Measurements from ENCODE around the gene TMEM232. TPM values are rescaled to one million over a fixed set of nuclear protein-coding genes. Genes with fewer than 3 reads are reported as not detected.
A peak's percentile ranks its signal among the peaks of the same experiment; 100 is the strongest.
"Not testable (repeated sequence)": the region's sequence is repeated elsewhere in the genome, so short reads cannot be mapped to it uniquely, and the experiment has no call there.

Gene TMEM232
- total RNA-seq, 4 donors from 2014 or later, result 1.2 to 3.8 (median 2.0) TPM

DNA sequence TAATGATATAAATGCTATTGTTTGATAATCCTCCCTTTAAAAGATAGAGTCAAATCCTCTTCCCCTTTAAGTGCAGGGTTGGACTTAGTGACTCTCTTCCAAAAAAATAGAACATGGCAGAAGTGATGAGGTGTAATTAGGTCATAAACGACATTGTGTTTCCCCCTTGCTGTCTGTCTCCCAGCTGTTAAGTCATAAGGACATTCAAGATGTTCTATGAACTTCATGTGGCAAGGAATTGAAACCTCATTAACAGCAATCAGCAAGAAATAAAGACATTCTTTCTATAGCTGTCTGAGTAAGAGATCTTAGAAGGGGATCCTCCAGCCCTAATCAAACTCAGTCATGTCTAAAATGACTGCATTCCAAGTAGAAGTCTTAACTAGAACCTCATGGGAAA is 9.1 kb upstream of the TMEM232 start:
- TF ChIP-seq POLR2A (IDR thresholded peaks at IDR 0.05; ENCODE audit: low read depth), result no peak
- TF ChIP-seq EP300 (IDR thresholded peaks at IDR 0.05), result no peak
- no peak for TF ChIP-seq CTCF (IDR thresholded peaks at IDR 0.05)
- no peak for TF ChIP-seq POLR2AphosphoS5 (IDR thresholded peaks at IDR 0.05)
- intact Hi-C loops (cut with DNase I), result no loop called here
- 40% methylated on average over 1 of the region's 1 CpG for WGBS
- DNase-seq (ENCODE audit: extremely low spot score), result no peak
- Histone ChIP-seq H3K36me3 (no peaks in the 10 kb centered on the region), H3K27me3 (no peaks in the 10 kb centered on the region), H3K4me3 (no peak overlapping the region), H3K27ac (replicated peaks in 1 of 4) (no peak overlapping the region), H3K4me1 (peaks cover 5 to 18% (median 16%) of the 10 kb centered on the region in 4 donors), H3K9me3 (no peaks in the 10 kb centered on the region)

DNA sequence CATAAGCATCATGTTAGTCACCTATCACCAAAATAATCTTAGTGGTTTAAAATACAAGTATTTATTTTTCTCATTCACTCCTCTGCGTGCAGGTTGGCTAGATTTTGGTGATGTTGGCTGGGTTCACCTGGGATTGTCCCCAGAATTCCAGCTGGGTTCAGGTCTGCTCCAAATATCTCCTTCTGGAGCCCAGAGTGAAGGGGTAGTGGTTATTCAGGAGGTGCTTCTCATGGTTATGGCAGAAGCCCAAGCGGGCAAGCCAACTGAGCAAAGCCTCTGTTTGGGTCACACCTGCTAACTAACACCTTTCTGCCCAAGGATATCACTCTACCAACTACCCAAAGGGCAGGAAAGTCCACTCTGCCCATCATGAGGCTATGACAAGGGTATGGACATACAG is 7.6 kb upstream of the TMEM232 start:
- WGBS, result 95% methylated on average over 2 of the region's 2 CpGs
- no peaks in the 10 kb centered on the region for H3K27me3 ChIP-seq
- H3K27ac ChIP-seq (replicated peaks in 1 of 4), result no peak overlapping the region
- no peaks in the 10 kb centered on the region for H3K36me3 ChIP-seq
- peaks cover 3 to 4% (median 4%) of the 10 kb centered on the region in 4 donors for H3K4me1 ChIP-seq
- no peak overlapping the region for H3K4me3 ChIP-seq
- no peak for TF ChIP-seq EP300 (IDR thresholded peaks at IDR 0.05)
- no peak for TF ChIP-seq POLR2A (IDR thresholded peaks at IDR 0.05; ENCODE audit: low read depth)
- TF ChIP-seq CTCF (IDR thresholded peaks at IDR 0.05), result no peak
- no peak for TF ChIP-seq POLR2AphosphoS5 (IDR thresholded peaks at IDR 0.05)
- no peak for DNase-seq (ENCODE audit: extremely low spot score)
- H3K9me3 ChIP-seq, result no peaks in the 10 kb centered on the region
- intact Hi-C loops (cut with DNase I), result no loop called here

- H3K4me3 ChIP-seq; DNase-seq (ENCODE audit: extremely low spot score); H3K27ac ChIP-seq (replicated peaks in 1 of 4); H3K36me3 ChIP-seq; H3K9me3 ChIP-seq; H3K27me3 ChIP-seq; intact Hi-C loops (cut with DNase I); H3K4me1 ChIP-seq: not testable (repeated sequence)
- 100% methylated on average over 2 of the region's 2 CpGs for WGBS
These were observed 5.0 kb upstream of the TMEM232 start for GRCh38 chr5:110731499-110731898.

GRCh38 chr5:110727025-110727314 is 499 bp upstream of the TMEM232 start:
- Histone ChIP-seq H3K4me3 (peak overlapping the region; percentile 39 to 56 (median 52)), H3K9me3 (no peaks in the 10 kb centered on the region), H3K27ac (replicated peaks in 1 of 4) (no peak overlapping the region), H3K36me3 (no peaks in the 10 kb centered on the region), H3K27me3 (no peaks in the 10 kb centered on the region), H3K4me1 (peaks cover 0 to 6% (median 3%) of the 10 kb centered on the region in 4 donors)
- no peak for DNase-seq (ENCODE audit: extremely low spot score)
- intact Hi-C loops (cut with DNase I), result no loop called here
- 43% methylated on average over 5 of the region's 5 CpGs for WGBS
- TF ChIP-seq POLR2A (IDR thresholded peaks at IDR 0.05; ENCODE audit: low read depth) (no peak), CTCF (IDR thresholded peaks at IDR 0.05) (no peak), POLR2AphosphoS5 (IDR thresholded peaks at IDR 0.05) (no peak), EP300 (IDR thresholded peaks at IDR 0.05) (no peak)

- no peaks in the 10 kb centered on the region for H3K9me3 ChIP-seq
- no peak for DNase-seq (ENCODE audit: extremely low spot score)
- H3K4me1 ChIP-seq, result no peaks in the 10 kb centered on the region
- no peaks in the 10 kb centered on the region for H3K27me3 ChIP-seq
- no peaks in the 10 kb centered on the region for H3K36me3 ChIP-seq
- no peak for TF ChIP-seq POLR2A (IDR thresholded peaks at IDR 0.05; ENCODE audit: low read depth)
- no peak for TF ChIP-seq POLR2AphosphoS5 (IDR thresholded peaks at IDR 0.05)
- TF ChIP-seq EP300 (IDR thresholded peaks at IDR 0.05), result no peak
- TF ChIP-seq CTCF (IDR thresholded peaks at IDR 0.05), result no peak
- intact Hi-C loops (cut with DNase I), result no loop called here
- no peak overlapping the region for H3K4me3 ChIP-seq
- 68% methylated on average over 2 of the region's 2 CpGs for WGBS
- H3K27ac ChIP-seq (replicated peaks in 1 of 4), result no peak overlapping the region
These were observed 8.2 kb downstream of the TMEM232 start for GRCh38 chr5:110718311-110718710.
